HAP-1 (cell line): ENCODE data around the gene MORN1.
A peak's percentile ranks its signal among the peaks of the same experiment; 100 is the strongest.

Experiments used
- DNase-seq, 2 experiments: peaks; one replicate each; pipeline ENCODE4 v3.0.0-alpha.2; 2016 to 2020; ENCODE audit warnings: low spot score in 2 of 2
- H3K27me3 ChIP-seq: fragments of 250-450 bp; sonication (Bioruptor Pico); 2 replicates; pipeline ENCODE4 v1.5.1; 2020; ENCODE audit warnings: low read depth, mild to moderate bottlenecking, moderate library complexity
- H3K36me3 ChIP-seq: fragments of 250-450 bp; sonication (Bioruptor Pico); replicated peaks from 2 replicates; pipeline ENCODE4 v1.5.1; 2020; ENCODE audit warnings: mild to moderate bottlenecking
- H3K4me1 ChIP-seq: fragments of 250-450 bp; sonication (Bioruptor Pico); 2 replicates; pipeline ENCODE4 v1.5.1; 2020; ENCODE audit warnings: mild to moderate bottlenecking
- H3K4me3 ChIP-seq: fragments of 250-450 bp; sonication (Bioruptor Pico); 2 replicates; pipeline ENCODE4 v1.5.1; 2020; ENCODE audit warnings: mild to moderate bottlenecking, moderate library complexity
- H3K9me3 ChIP-seq: fragments of 250-450 bp; sonication (Bioruptor Pico); 2 replicates; pipeline ENCODE4 v1.5.1; 2020; ENCODE audit warnings: mild to moderate bottlenecking, moderate library complexity
- in situ Hi-C: fragments of 300-500 bp; cut with MboI; formaldehyde crosslinking; loops from 3 replicates; pipeline ENCODE4 v1.14.3; 2020; ENCODE audit warnings: low sequenced_read_pairs, inconsistent platforms, mixed read lengths

Gene MORN1

DNA sequence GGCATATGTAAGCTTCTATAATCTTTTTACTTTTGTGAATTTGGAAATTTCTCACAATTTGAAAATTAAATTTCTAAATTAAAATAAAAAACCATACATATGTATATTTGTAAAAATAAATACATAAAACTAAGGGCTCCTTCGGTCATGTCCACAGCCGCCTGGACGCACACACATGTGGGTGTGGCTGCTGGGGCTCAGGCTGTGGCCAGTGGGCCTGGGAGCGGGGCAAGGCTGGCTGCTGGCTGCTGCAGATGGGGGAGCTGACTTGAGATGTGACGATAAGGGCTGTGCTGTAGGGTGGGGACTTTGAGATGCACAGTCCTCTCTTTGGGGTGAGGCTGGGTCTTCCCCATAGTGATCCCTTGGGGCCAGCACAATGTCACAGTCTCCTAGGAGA lies 5.1 kb upstream of the MORN1 start:
- peaks cover 3% of the 10 kb centered on the region; the same call in 1 of the 2 replicates for H3K4me1 ChIP-seq
- in situ Hi-C loops: no loop called here
- H3K4me3 ChIP-seq: no peak overlapping the region
- no peak for DNase-seq
- H3K27me3 ChIP-seq: no peaks in the 10 kb centered on the region
- H3K9me3 ChIP-seq: no peaks in the 10 kb centered on the region
- H3K36me3 ChIP-seq: peaks cover 69% of the 10 kb centered on the region

- DNase-seq: no peak
- in situ Hi-C loops: no loop called here
- H3K4me3 ChIP-seq: no peak overlapping the region
- no peaks in the 10 kb centered on the region for H3K27me3 ChIP-seq
- peaks cover 3% of the 10 kb centered on the region; the same call in 1 of the 2 replicates for H3K4me1 ChIP-seq
- H3K36me3 ChIP-seq: peaks cover 70% of the 10 kb centered on the region
- no peaks in the 10 kb centered on the region for H3K9me3 ChIP-seq
Observed at GRCh38 chr1:2396059-2396458, 4.7 kb upstream of the MORN1 start.

DNA sequence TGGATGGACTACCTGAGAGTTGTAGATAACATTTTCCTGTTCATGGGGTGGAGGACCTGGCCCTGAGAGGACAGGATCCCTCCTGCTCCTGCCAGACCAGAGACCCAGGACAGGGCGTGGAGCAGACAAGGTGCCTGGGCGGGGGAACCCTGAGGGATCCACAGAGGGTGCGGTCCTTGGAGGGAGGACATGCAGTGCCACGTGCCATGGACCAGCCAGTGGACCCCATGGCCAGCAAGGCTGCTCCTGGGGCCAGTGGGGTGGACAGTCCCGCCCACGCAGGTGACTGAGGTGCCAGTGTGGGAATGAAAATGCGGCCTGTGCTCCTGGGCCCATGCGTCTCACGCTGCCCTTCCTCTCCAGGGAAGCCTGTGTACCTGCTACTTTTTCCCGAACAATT lies 3.9 kb upstream of the MORN1 start:
- Histone ChIP-seq H3K36me3 (peaks cover 66% of the 10 kb centered on the region), H3K9me3 (no peaks in the 10 kb centered on the region), H3K4me3 (no peak overlapping the region), H3K27me3 (no peaks in the 10 kb centered on the region), H3K4me1 (peaks cover 4% of the 10 kb centered on the region)
- no peak for DNase-seq
- in situ Hi-C loops: no loop called here

DNA sequence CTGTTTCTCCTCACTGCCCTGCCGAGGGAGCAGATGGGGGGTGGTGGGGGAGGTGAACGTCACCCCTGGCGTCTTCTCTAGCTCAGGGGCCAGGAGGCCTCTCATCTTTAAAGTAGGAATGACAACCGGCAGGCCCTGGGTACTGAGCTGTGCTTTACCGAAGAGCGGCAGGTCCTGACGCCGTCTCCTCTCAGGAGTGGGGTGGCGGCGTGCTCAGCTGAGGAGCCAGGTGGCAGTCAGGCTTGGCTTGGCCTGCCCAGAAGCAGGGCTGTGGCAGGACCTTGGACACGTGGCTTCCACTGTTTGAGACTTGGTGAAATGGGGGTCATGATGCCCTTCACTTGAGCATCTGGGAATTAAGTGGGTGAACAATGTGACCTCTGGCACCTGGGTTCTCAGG lies 3.4 kb upstream of the MORN1 start:
- Histone ChIP-seq H3K4me3 (no peak overlapping the region), H3K4me1 (peaks cover 5% of the 10 kb centered on the region), H3K9me3 (no peaks in the 10 kb centered on the region), H3K27me3 (no peaks in the 10 kb centered on the region), H3K36me3 (peaks cover 61% of the 10 kb centered on the region)
- in situ Hi-C loops: no loop called here
- DNase-seq: no peak

GRCh38 chr1:2394220-2394619 lies 2.9 kb upstream of the MORN1 start:
- Histone ChIP-seq H3K4me1 (peaks cover 5% of the 10 kb centered on the region), H3K9me3 (no peaks in the 10 kb centered on the region), H3K27me3 (no peaks in the 10 kb centered on the region), H3K36me3 (peaks cover 55% of the 10 kb centered on the region), H3K4me3 (no peak overlapping the region)
- in situ Hi-C loops: no loop called here
- DNase-seq: no peak

DNA sequence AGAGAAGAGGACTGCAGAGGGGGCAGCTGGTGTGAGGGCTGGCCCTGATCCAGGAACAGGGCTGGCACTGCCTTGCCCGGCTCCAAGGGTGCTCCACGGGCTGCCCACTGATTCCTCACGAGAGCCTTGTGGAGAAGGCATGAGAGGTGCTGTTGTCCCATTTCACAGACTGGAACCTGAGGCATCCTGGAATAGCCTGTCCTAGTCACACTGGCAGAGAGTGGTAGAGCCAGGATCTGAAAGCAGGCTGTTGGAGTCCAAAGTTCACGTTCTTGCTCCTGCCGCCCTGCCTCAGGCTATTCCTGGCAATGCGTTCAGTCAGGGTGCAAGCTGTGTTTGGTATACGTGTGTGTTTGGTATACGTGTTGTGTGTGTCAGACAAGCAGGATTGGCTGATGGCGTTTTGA lies 2.1 kb upstream of the MORN1 start:
- in situ Hi-C loops: no loop called here
- no peaks in the 10 kb centered on the region for H3K27me3 ChIP-seq
- peaks cover 50% of the 10 kb centered on the region for H3K36me3 ChIP-seq
- H3K9me3 ChIP-seq: no peaks in the 10 kb centered on the region
- H3K4me1 ChIP-seq: peaks cover 5% of the 10 kb centered on the region
- DNase-seq: no peak
- H3K4me3 ChIP-seq: peak overlapping the region; percentile 7; the same call in 1 of the 2 replicates

DNA sequence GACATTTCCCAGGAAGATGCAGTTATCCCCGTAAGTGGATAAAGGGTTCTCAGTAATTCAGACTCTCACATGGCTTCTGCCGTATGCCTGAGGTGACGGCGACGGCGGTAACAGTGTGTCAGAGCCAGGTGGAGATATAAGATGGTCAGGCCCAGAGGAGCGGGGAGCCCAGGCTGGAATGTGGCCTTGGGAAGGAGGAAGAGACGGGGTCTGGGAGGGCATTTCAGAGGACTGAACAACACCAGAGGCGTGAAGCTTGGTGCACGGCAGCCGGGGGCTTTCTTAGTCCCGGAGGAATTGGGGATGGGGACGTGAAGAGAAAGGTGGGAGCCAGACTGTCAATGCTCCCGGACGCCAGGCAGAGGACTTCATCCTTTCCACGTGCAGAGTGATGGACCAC lies 1.3 kb upstream of the MORN1 start:
- H3K4me1 ChIP-seq: peaks cover 5% of the 10 kb centered on the region
- DNase-seq: no peak
- in situ Hi-C loops: no loop called here
- H3K9me3 ChIP-seq: no peaks in the 10 kb centered on the region
- H3K4me3 ChIP-seq: peak overlapping the region; percentile 94
- H3K27me3 ChIP-seq: no peaks in the 10 kb centered on the region
- H3K36me3 ChIP-seq: peaks cover 45% of the 10 kb centered on the region

DNA sequence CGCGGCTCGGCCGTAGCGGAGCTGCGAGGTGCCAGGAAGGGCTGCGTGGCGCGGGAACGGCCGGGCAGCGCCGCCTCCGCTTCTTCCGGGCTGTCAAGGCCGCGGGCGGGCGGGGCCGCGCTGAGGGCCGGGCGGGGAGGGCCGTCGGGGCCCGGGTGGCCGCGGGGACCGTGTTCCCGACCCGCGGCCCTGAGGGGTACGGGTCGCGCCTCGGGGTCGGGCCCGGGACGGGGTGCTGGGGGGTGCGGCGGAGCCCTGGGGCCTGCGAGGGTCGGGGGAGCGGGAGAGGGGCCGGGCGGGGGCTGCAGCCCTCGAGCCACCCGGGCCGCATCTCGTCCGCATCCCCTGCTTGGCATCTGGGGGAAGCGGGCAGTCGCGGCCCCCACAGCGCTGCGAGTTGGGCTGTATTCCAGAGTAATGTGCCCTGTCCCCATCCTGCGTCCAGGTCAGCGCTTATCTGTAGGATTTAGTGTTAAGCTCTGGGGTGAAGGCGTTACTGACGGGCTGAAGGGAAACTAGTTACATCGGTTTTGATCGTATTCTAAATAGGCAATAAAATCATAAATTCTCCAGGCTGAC lies 666 bp upstream of the MORN1 start:
- Histone ChIP-seq H3K4me1 (peaks cover 5% of the 10 kb centered on the region), H3K27me3 (no peaks in the 10 kb centered on the region), H3K4me3 (peak overlapping the region; percentile 94), H3K36me3 (peaks cover 45% of the 10 kb centered on the region), H3K9me3 (no peaks in the 10 kb centered on the region)
- DNase-seq: no peak
- in situ Hi-C loops: no loop called here

DNA sequence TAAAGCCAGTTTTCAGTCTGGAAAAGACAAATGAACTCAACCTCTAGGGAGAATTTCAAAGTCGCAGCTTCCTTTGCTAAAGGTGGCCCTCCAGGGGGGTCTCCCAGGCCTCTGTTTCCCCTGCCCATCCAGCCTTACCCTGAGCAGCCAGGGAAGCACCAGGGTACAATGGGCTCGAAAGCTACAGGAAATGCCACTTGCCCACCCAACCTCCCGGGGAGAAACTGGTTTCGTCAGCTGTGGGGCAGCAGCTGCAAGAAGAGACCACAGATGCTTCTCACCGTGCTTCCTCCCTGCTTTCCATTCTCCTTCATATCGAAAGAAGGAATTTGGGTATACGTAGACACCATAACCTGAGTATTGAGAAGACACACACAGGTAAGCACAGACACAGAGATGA lies 1.7 kb downstream of the MORN1 start:
- in situ Hi-C loops: no loop called here
- H3K36me3 ChIP-seq: peaks cover 28% of the 10 kb centered on the region
- H3K27me3 ChIP-seq: no peaks in the 10 kb centered on the region
- peaks cover 5% of the 10 kb centered on the region for H3K4me1 ChIP-seq
- H3K9me3 ChIP-seq: no peaks in the 10 kb centered on the region
- DNase-seq: no peak
- H3K4me3 ChIP-seq: no peak overlapping the region

GRCh38 chr1:2388004-2388913 lies 3.1 kb downstream of the MORN1 start:
- DNase-seq: no peak
- H3K36me3 ChIP-seq: peaks cover 20% of the 10 kb centered on the region
- in situ Hi-C loops: no loop called here
- H3K9me3 ChIP-seq: no peaks in the 10 kb centered on the region
- no peak overlapping the region for H3K4me3 ChIP-seq
- no peaks in the 10 kb centered on the region for H3K27me3 ChIP-seq
- peaks cover 5% of the 10 kb centered on the region for H3K4me1 ChIP-seq

DNA sequence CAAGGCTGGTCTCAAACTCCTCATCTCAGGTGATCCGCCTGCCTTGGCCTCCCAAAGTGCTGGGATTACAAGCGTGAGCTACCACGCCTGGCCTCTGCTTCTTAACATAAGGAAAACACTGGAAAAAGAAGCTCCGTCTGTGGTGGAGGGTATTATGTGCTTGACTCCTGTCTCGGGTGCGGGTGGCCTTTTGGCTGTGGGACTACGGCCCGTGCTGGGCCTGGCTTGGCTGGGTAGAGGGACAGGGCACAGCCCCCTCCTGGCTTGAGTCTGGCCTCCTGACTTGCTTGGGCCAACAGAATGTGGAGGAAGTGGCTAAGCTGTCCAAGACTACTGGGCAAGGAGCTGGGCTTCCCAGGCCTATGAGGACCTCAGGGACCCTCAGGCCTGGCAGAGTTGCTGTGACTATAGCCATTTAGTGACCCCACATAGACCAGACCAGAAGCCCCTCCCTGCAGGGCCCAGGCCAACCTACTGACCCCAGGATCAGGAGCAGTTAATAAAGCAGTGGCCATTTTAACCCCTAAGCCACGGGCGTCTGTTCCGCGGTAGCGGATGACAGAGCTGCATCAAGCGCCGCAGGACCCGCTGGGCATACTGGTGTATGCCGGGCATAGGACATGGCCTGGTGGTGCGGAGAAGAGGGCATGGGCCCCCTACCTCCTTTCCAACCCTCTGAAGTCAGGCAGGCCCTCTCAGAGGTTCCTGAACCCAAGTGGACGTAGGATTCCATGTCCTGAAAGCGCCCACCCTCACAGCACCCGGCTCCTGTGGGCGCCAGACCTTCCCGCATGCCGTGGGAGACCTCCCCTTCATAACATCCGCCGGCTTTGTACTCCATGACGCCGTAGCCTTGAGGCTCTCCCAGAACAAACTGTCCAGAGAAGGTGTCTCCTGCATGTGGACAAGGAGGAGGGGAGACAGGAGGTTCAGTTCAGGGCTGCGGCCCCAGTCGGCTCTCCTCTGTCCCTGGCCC lies 4.4 kb downstream of the MORN1 start:
- H3K36me3 ChIP-seq: peaks cover 18% of the 10 kb centered on the region
- no peaks in the 10 kb centered on the region for H3K27me3 ChIP-seq
- H3K4me1 ChIP-seq: peaks cover 3% of the 10 kb centered on the region; the same call in 1 of the 2 replicates
- in situ Hi-C loops: no loop called here
- peak in 1 of 2 experiments; percentile 6 for DNase-seq
- no peak overlapping the region for H3K4me3 ChIP-seq
- H3K9me3 ChIP-seq: no peaks in the 10 kb centered on the region

- Histone ChIP-seq H3K4me1 (peaks cover 3% of the 10 kb centered on the region; the same call in 1 of the 2 replicates), H3K36me3 (peaks cover 12% of the 10 kb centered on the region), H3K9me3 (no peaks in the 10 kb centered on the region), H3K27me3 (no peaks in the 10 kb centered on the region), H3K4me3 (no peak overlapping the region)
- in situ Hi-C loops: no loop called here
- peak in 1 of 2 experiments; percentile 6 for DNase-seq
Observed at GRCh38 chr1:2385606-2386280, 5.6 kb downstream of the MORN1 start.

GRCh38 chr1:2384941-2385481 lies 6.3 kb downstream of the MORN1 start:
- H3K4me3 ChIP-seq: no peak overlapping the region
- DNase-seq: peak in 1 of 2 experiments; percentile 6
- in situ Hi-C loops: no loop called here
- peaks cover 12% of the 10 kb centered on the region for H3K36me3 ChIP-seq
- no peaks in the 10 kb centered on the region for H3K4me1 ChIP-seq
- no peaks in the 10 kb centered on the region for H3K27me3 ChIP-seq
- H3K9me3 ChIP-seq: no peaks in the 10 kb centered on the region
